Neural progenitor cell (in vitro differentiated cells): Measurements from ENCODE around the gene NEXN. TPM values are rescaled to one million over a fixed set of nuclear protein-coding genes. Genes with fewer than 3 reads are reported as not detected.

Experiments
- DNase-seq: peaks from one replicate; pipeline ENCODE4 v3.0.0-alpha.2; 2016; ENCODE audit warnings: low spot score
- H2AFZ ChIP-seq: fragments of 200-600 bp; sonication (generic); replicated peaks from 2 replicates; pipeline ENCODE4 v1.6.1; 2016; ENCODE audit warnings: antibody characterized with exemption
- H3F3A ChIP-seq: fragments of 200-600 bp; sonication (generic); 2 replicates; pipeline ENCODE4 v1.6.1; 2016; ENCODE audit warnings: antibody characterized with exemption, low read depth
- H3K27ac ChIP-seq: fragments of 200-600 bp; sonication (generic); 2 replicates; pipeline ENCODE4 v1.5.1; 2016; ENCODE audit warnings: mild to moderate bottlenecking
- H3K27me3 ChIP-seq: fragments of 200-600 bp; sonication (generic); 2 replicates; pipeline ENCODE4 v1.6.1; 2016; ENCODE audit warnings: mild to moderate bottlenecking, moderate library complexity
- H3K36me3 ChIP-seq: fragments of 200-600 bp; sonication (generic); 2 replicates; pipeline ENCODE4 v1.5.1; 2016
- H3K4me1 ChIP-seq: fragments of 200-600 bp; sonication (generic); 2 replicates; pipeline ENCODE4 v1.6.1; 2016; ENCODE audit warnings: mixed run types
- H3K4me2 ChIP-seq: fragments of 200-600 bp; sonication (generic); 2 replicates; pipeline ENCODE4 v1.6.1; 2016
- H3K4me3 ChIP-seq: fragments of 200-600 bp; sonication (generic); 2 replicates; pipeline ENCODE4 v1.5.1; 2016
- H3K79me2 ChIP-seq: fragments of 200-600 bp; sonication (generic); 2 replicates; pipeline ENCODE4 v1.6.1; 2016; ENCODE audit warnings: low read depth
- H3K9ac ChIP-seq: fragments of 200-600 bp; sonication (generic); 2 replicates; pipeline ENCODE4 v1.6.1; 2016
- H3K9me3 ChIP-seq: fragments of 200-600 bp; sonication (generic); 2 replicates; pipeline ENCODE4 v1.5.1; 2016; ENCODE audit warnings: low read depth
- H4K20me1 ChIP-seq: fragments of 200-600 bp; sonication (generic); 2 replicates; pipeline ENCODE4 v1.6.1; 2016; ENCODE audit warnings: low read depth
- H3K27ac Mint-ChIP-seq: 3 replicates; pipeline ENCODE4 v1.8.0; 2021; ENCODE audit warnings: mixed read lengths
- H3K27me3 Mint-ChIP-seq: 2 replicates; pipeline ENCODE4 v1.8.0; 2022; ENCODE audit warnings: low read depth, mild to moderate bottlenecking, inconsistent platforms, moderate library complexity, mixed read lengths; ENCODE audit not compliant: insufficient read depth
- H3K36me3 Mint-ChIP-seq: 3 replicates; pipeline ENCODE4 v1.8.0; 2021; ENCODE audit warnings: mixed read lengths
- H3K4me1 Mint-ChIP-seq: 3 replicates; pipeline ENCODE4 v1.8.0; 2021; ENCODE audit warnings: mixed read lengths
- H3K4me3 Mint-ChIP-seq: 3 replicates; pipeline ENCODE4 v1.8.0; 2021; ENCODE audit warnings: mild to moderate bottlenecking, moderate library complexity, mixed read lengths
- H3K9me3 Mint-ChIP-seq: 3 replicates; pipeline ENCODE4 v1.8.0; 2020; ENCODE audit warnings: mixed read lengths
- EZH2 ChIP-seq: fragments of 200-600 bp; sonication (generic); IDR thresholded peaks from 2 replicates; pipeline ENCODE4 v1.6.1; 2017; ENCODE audit warnings: antibody characterized with exemption, mild to moderate bottlenecking, moderate library complexity
- EZH2phosphoT487 ChIP-seq: fragments of 200-600 bp; sonication (generic); IDR thresholded peaks from 2 replicates; pipeline ENCODE4 v1.6.1; 2017; ENCODE audit warnings: antibody characterized with exemption
- total RNA-seq: library from RNA; depleted of rRNA; stranded (reverse); fragments of >200 nt; gene quantifications from 2 replicates; pipeline ENCODE4 v1.2.3, GENCODE V29; 2015; ENCODE audit warnings: low replicate concordance
- TF ChIP-seq, protein P1 (sequence below): fragments of 200-600 bp; sonication (generic); IDR thresholded peaks from 2 replicates; pipeline ENCODE4 v1.5.1; 2017; ENCODE audit warnings: antibody characterized with exemption, mild to moderate bottlenecking

NEXN gene
- total RNA-seq, 1 donor from 2014 or later: 2.0 TPM

DNA sequence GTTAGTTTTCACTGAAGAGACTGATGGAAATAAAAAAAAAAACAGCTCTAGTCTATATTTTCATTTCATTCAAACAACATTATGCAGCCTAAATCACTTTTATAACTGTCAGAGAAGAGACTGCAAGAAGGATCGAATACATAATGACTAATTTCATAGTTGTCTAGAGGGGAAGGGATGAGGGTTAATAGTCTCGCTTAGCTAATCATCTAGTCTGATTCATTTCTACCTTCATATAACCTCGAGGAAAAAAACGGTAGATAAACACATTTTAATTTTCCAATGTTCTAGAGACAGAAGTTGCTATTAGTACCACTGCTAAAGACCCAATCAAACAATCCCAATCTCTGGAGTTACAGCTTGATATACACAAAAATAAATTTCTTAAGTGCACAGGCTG, 87.0 kb downstream of the NEXN start:
- DNase-seq: no peak
- Histone ChIP-seq H3K4me2 (peak overlapping the region; percentile 98), H4K20me1 (peaks cover 83% of the 10 kb centered on the region), H3K4me1 (peaks cover 20% of the 10 kb centered on the region), H3K79me2 (peaks cover 98% of the 10 kb centered on the region), H3F3A (peaks cover 29% of the 10 kb centered on the region), H2AFZ (no peak overlapping the region), H3K4me3 (peak overlapping the region; percentile 100), H3K27ac (no peak overlapping the region), H3K36me3 (peaks cover 14% of the 10 kb centered on the region), H3K9ac (peak overlapping the region; percentile 15), H3K27me3 (no peaks in the 10 kb centered on the region), H3K9me3 (no peaks in the 10 kb centered on the region)
- H3K4me3 Mint-ChIP-seq: peak overlapping the region; percentile 75
- peaks cover 33% of the 10 kb centered on the region for H3K36me3 Mint-ChIP-seq
- no peak for TF ChIP-seq EZH2
- TF ChIP-seq EZH2phosphoT487: no peak
- TF ChIP-seq, protein P1, sequence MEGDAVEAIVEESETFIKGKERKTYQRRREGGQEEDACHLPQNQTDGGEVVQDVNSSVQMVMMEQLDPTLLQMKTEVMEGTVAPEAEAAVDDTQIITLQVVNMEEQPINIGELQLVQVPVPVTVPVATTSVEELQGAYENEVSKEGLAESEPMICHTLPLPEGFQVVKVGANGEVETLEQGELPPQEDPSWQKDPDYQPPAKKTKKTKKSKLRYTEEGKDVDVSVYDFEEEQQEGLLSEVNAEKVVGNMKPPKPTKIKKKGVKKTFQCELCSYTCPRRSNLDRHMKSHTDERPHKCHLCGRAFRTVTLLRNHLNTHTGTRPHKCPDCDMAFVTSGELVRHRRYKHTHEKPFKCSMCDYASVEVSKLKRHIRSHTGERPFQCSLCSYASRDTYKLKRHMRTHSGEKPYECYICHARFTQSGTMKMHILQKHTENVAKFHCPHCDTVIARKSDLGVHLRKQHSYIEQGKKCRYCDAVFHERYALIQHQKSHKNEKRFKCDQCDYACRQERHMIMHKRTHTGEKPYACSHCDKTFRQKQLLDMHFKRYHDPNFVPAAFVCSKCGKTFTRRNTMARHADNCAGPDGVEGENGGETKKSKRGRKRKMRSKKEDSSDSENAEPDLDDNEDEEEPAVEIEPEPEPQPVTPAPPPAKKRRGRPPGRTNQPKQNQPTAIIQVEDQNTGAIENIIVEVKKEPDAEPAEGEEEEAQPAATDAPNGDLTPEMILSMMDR: no peak
- H3K9me3 Mint-ChIP-seq: peaks cover 5% of the 10 kb centered on the region
- no peak overlapping the region for H3K27ac Mint-ChIP-seq
- peaks cover 15% of the 10 kb centered on the region for H3K4me1 Mint-ChIP-seq
- peaks cover 6% of the 10 kb centered on the region for H3K27me3 Mint-ChIP-seq

DNA sequence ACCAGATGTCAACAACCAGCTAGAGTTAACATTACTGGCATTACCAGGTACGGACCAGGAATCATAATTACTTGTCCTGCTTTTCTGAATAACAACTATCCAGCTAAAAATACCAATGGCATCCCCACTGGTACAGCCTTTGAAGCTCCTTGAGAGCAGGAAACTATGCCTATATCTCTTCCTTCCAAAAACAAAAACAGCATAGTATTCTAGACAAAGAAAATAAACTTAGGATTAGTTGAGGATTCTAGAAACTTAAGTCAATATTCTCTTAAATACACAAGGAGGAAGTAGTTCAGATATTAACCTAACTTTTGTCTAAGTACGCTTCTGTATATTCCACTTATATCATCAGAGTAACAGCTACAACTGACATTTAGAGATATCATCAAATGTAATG, 87.5 kb downstream of the NEXN start:
- peaks cover 6% of the 10 kb centered on the region for H3K27me3 Mint-ChIP-seq
- Histone ChIP-seq H3K36me3 (peaks cover 14% of the 10 kb centered on the region), H3K9ac (peak overlapping the region; percentile 15), H3K27me3 (no peaks in the 10 kb centered on the region), H3K79me2 (peaks cover 98% of the 10 kb centered on the region), H3K4me1 (peaks cover 25% of the 10 kb centered on the region), H2AFZ (no peak overlapping the region), H3K4me2 (peak overlapping the region; percentile 98), H3K4me3 (peak overlapping the region; percentile 100), H3K9me3 (no peaks in the 10 kb centered on the region), H4K20me1 (peaks cover 83% of the 10 kb centered on the region), H3F3A (peaks cover 29% of the 10 kb centered on the region), H3K27ac (no peak overlapping the region)
- H3K9me3 Mint-ChIP-seq: peaks cover 5% of the 10 kb centered on the region
- H3K36me3 Mint-ChIP-seq: peaks cover 33% of the 10 kb centered on the region
- H3K27ac Mint-ChIP-seq: no peak overlapping the region
- no peak for DNase-seq
- TF ChIP-seq EZH2phosphoT487 (no peak), EZH2 (no peak)
- TF ChIP-seq, protein P1: no peak
- H3K4me3 Mint-ChIP-seq: peak overlapping the region; percentile 75
- peaks cover 19% of the 10 kb centered on the region for H3K4me1 Mint-ChIP-seq

- Histone ChIP-seq H3K4me2 (peak overlapping the region; percentile 98), H3K4me1 (peaks cover 31% of the 10 kb centered on the region), H3K27me3 (no peaks in the 10 kb centered on the region), H3K9ac (peak overlapping the region; percentile 98), H3K4me3 (peak overlapping the region; percentile 100), H3F3A (peaks cover 35% of the 10 kb centered on the region), H2AFZ (no peak overlapping the region), H3K79me2 (peaks cover 98% of the 10 kb centered on the region), H3K9me3 (no peaks in the 10 kb centered on the region), H4K20me1 (peaks cover 83% of the 10 kb centered on the region), H3K36me3 (peaks cover 14% of the 10 kb centered on the region), H3K27ac (no peak overlapping the region)
- Mint-ChIP-seq H3K4me1 (peaks cover 21% of the 10 kb centered on the region), H3K27me3 (peaks cover 6% of the 10 kb centered on the region), H3K36me3 (peaks cover 29% of the 10 kb centered on the region), H3K27ac (no peak overlapping the region), H3K9me3 (peaks cover 5% of the 10 kb centered on the region), H3K4me3 (no peak overlapping the region)
- TF ChIP-seq EZH2phosphoT487 (no peak), EZH2 (no peak)
- TF ChIP-seq, protein P1: no peak
- DNase-seq: peak; percentile 18
These were observed 88.1 kb downstream of the NEXN start for GRCh38 chr1:77976433-77977076.
